Stimulated activated naive CD8-positive, alpha-beta T cell treated with anti-CD3 and anti-CD28 coated beads, Interleukin-15, amount 100 ng/mL, for 72 hours (primary cell): ENCODE data around the gene PHC1.

Experiments used
- ATAC-seq: fragments of 150-1000 bp; cut with Tn5 transposase; 2 replicates; pipeline ENCODE4 v1.10.0; 2021; ENCODE audit warnings: mild to moderate bottlenecking, moderate library complexity
- DNase-seq, 2 donors: peaks; one replicate each; pipeline ENCODE4 v3.0.0; 2021 to 2022
- H3K27ac Mint-ChIP-seq, 2 donors: one replicate each; pipeline ENCODE4 v1.8.0; 2022; ENCODE audit warnings: mild to moderate bottlenecking in 2 of 2, mixed read lengths in 2 of 2, moderate library complexity in 2 of 2
- H3K27me3 Mint-ChIP-seq: one replicate; pipeline ENCODE4 v1.8.0; 2022; ENCODE audit warnings: mixed read lengths
- H3K4me1 Mint-ChIP-seq: one replicate; pipeline ENCODE4 v1.8.0; 2022; ENCODE audit warnings: mild to moderate bottlenecking, mixed read lengths
- H3K4me3 Mint-ChIP-seq, 2 donors: one replicate each; pipeline ENCODE4 v1.8.0; 2022; ENCODE audit warnings: mild to moderate bottlenecking in 2 of 2, mixed read lengths in 2 of 2, moderate library complexity in 1 of 2
- H3K9me3 Mint-ChIP-seq, 2 donors: one replicate each; pipeline ENCODE4 v1.8.0; 2022; ENCODE audit warnings: mixed read lengths in 2 of 2

PHC1 gene

GRCh38 chr12:8953773-8954402 lies 39.6 kb downstream of the PHC1 start:
- H3K4me1 Mint-ChIP-seq, result peaks cover 58% of the 10 kb centered on the region

DNA sequence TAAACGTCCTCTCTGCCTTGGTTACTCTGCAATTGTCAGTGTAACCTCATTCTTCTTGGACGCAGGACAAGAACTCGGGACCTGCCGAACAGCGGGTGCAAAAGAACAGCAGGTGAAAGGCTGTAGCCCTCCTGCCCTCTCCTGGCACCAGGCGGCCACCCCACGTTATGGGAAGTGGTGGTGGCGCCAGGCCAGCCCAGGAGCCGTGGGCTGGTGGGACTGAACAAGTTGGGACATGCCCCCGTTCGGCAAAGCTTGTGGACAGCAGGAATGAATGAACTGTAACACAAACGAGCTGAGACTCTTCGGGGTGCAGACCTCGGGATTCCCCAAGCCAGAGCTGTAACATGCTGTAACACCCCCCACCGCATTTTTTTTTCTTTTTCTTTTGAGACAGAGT lies 41.8 kb downstream of the PHC1 start:
- Mint-ChIP-seq H3K27me3 (no peaks in the 10 kb centered on the region), H3K9me3 (peaks cover 8 to 11% of the 10 kb centered on the region in 2 donors), H3K4me1 (peaks cover 78% of the 10 kb centered on the region), H3K4me3 (no peak overlapping the region), H3K27ac (no peak overlapping the region)
- DNase-seq (no peak), ATAC-seq (no peak)

More at GRCh38 chr12:8953773-8954402, 39.6 kb downstream of the PHC1 start:
- ATAC-seq (no peak), DNase-seq (peak in 1 of 2 donors; percentile 19)
- H3K9me3 Mint-ChIP-seq, result peaks cover 8 to 11% of the 10 kb centered on the region in 2 donors
- H3K27ac Mint-ChIP-seq, result peak overlapping the region; percentile 74 to 94
- peak overlapping the region; percentile 54 to 60 for H3K4me3 Mint-ChIP-seq
- no peaks in the 10 kb centered on the region for H3K27me3 Mint-ChIP-seq

DNA sequence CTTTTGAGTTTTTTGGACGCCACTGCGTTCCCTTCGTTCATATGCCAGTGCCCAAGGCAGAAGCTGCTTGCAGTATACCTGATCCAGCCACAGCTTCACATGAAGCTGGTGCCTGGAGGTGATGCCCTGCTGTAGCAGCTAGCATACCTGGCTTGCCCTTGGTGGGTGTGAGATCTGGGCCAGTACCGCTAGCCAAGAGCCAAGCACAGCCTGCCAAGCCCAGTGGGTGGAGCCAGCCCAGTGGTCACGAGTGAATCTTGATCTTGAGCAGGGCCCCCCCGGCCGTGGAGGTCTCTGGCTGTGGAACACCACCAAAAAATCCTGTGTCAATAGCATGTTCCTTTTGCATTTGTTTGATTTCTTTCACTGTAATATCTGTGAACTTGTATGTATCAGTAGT lies 42.5 kb downstream of the PHC1 start:
- no peak for ATAC-seq
- no peak for DNase-seq
- Mint-ChIP-seq H3K4me1 (peaks cover 73% of the 10 kb centered on the region), H3K27me3 (no peaks in the 10 kb centered on the region), H3K27ac (no peak overlapping the region), H3K9me3 (peaks cover 8 to 12% of the 10 kb centered on the region in 2 donors), H3K4me3 (no peak overlapping the region)

DNA sequence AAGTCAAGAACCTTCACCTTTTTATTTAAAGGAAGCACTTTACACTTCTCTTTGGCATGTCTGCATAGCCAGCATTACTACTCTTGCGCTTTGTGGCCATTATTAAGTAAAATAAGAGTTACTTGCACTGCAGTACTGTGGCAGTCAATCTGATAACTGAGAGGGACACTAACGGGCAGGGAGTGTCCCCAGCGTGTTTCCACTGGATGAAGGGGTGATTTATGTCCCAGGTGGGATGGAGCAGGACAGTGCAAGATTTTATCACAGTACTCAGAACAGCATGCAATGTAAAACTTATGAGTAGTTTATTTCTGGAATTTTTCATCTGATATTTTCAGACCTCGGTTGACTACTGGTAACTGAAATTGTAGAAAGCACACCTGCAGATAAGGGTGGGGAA lies 43.3 kb downstream of the PHC1 start:
- DNase-seq (no peak), ATAC-seq (no peak)
- peaks cover 73% of the 10 kb centered on the region for H3K4me1 Mint-ChIP-seq
- peaks cover 16% of the 10 kb centered on the region in 2 donors for H3K9me3 Mint-ChIP-seq
- no peaks in the 10 kb centered on the region for H3K27me3 Mint-ChIP-seq
- H3K27ac Mint-ChIP-seq, result no peak overlapping the region
- no peak overlapping the region for H3K4me3 Mint-ChIP-seq

- no peak for ATAC-seq
- no peaks in the 10 kb centered on the region for H3K27me3 Mint-ChIP-seq
- H3K4me3 Mint-ChIP-seq, result no peak overlapping the region
- H3K27ac Mint-ChIP-seq, result no peak overlapping the region
- peaks cover 68% of the 10 kb centered on the region for H3K4me1 Mint-ChIP-seq
- peaks cover 11 to 14% of the 10 kb centered on the region in 2 donors for H3K9me3 Mint-ChIP-seq
- no peak for DNase-seq
These were observed 43.8 kb downstream of the PHC1 start for GRCh38 chr12:8958066-8958465.

- H3K9me3 Mint-ChIP-seq, result peaks cover 11 to 16% of the 10 kb centered on the region in 2 donors
- H3K27me3 Mint-ChIP-seq, result no peaks in the 10 kb centered on the region
- H3K4me1 Mint-ChIP-seq, result peaks cover 52% of the 10 kb centered on the region
- ATAC-seq, result no peak
- H3K27ac Mint-ChIP-seq, result peak overlapping the region in 1 of 2 donors; percentile 10
- DNase-seq, result no peak
- peak overlapping the region in 1 of 2 donors; percentile 3 for H3K4me3 Mint-ChIP-seq
These were observed 45.9 kb downstream of the PHC1 start for GRCh38 chr12:8960176-8960575.

DNA sequence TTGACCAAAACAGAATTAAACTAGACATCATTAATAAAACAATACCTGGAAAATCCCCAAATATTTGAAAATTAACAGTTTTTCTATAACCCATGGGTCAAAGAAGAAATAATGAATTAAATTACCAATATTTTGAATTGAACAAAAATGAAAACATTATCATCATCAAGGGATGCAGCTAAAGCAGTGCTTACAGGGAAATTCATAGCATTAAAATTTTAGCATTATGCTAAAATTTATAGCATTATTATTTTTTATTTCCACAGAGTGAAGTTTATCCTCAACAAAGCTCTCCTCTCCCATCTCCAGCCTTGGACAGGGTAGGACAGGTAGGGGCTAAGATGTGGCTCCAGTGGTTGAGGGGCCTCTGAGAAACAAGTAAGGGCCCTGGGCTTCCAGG lies 54.5 kb downstream of the PHC1 start:
- no peaks in the 10 kb centered on the region for H3K27me3 Mint-ChIP-seq
- peaks cover 14 to 26% of the 10 kb centered on the region in 2 donors for H3K9me3 Mint-ChIP-seq
- ATAC-seq (no peak), DNase-seq (no peak)
- H3K4me3 Mint-ChIP-seq, result no peak overlapping the region
- no peak overlapping the region for H3K27ac Mint-ChIP-seq
- peaks cover 7% of the 10 kb centered on the region for H3K4me1 Mint-ChIP-seq

- DNase-seq, result no peak
- Mint-ChIP-seq H3K27ac (no peak overlapping the region), H3K9me3 (peaks cover 8 to 32% of the 10 kb centered on the region in 2 donors), H3K4me1 (peaks cover 7% of the 10 kb centered on the region), H3K4me3 (no peak overlapping the region), H3K27me3 (no peaks in the 10 kb centered on the region)
- no peak for ATAC-seq
These were observed 55.6 kb downstream of the PHC1 start for GRCh38 chr12:8969861-8970411.

- peaks cover 7% of the 10 kb centered on the region for H3K4me1 Mint-ChIP-seq
- H3K9me3 Mint-ChIP-seq, result peaks cover 8 to 32% of the 10 kb centered on the region in 2 donors
- H3K27ac Mint-ChIP-seq, result no peak overlapping the region
- DNase-seq (no peak), ATAC-seq (no peak)
- H3K27me3 Mint-ChIP-seq, result no peaks in the 10 kb centered on the region
- no peak overlapping the region for H3K4me3 Mint-ChIP-seq
These were observed 56.1 kb downstream of the PHC1 start for GRCh38 chr12:8970432-8970831.

DNA sequence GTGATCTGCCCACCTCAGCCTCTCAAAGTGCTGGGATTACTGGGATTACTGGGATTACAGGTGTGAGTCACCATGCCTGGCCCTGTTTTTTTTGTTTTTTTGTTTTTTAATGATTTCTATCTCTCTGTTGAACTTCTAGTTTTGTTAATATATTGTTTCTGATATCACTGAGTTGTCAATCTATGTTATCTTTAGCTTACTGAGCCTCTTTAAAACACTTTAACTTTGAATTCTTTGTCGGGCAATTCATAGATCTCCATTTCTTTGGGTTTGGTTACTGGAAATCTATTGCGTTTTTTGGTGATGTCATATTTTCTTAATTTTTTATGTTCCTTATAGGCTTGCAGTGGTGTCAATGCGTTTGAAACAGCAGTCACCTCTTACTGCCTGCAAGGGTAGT lies 65.8 kb downstream of the PHC1 start:
- H3K27me3 Mint-ChIP-seq, result no peaks in the 10 kb centered on the region
- H3K9me3 Mint-ChIP-seq, result peaks cover 11 to 18% of the 10 kb centered on the region in 2 donors
- H3K27ac Mint-ChIP-seq, result no peak overlapping the region
- peaks cover 5% of the 10 kb centered on the region for H3K4me1 Mint-ChIP-seq
- no peak for DNase-seq
- no peak for ATAC-seq
- H3K4me3 Mint-ChIP-seq, result no peak overlapping the region

DNA sequence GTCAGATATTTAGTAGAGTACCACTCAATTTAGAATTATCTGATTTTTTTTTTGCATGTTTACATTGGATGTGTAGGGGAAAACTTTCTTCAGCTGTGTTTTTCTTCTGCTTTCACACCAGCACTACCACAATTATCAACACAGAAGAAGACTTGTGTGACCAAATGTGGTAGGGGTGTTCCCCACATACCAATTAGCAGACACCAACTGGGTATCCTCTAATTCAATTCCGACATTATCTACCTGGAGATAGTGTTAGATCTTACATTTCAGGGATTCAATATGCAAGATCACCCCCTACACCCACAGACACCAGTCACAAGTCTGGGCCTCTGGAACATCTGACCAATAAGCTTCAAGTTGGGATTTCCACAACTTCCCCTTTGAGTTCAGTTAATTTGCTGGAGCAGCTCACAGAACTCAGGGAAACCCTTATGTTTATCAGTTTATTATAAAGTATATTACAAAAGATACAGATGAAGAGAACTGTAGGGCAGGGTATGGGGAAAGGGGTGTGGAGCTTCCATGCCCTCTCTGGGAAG lies 71.0 kb downstream of the PHC1 start:
- peaks cover 53% of the 10 kb centered on the region for H3K4me1 Mint-ChIP-seq
- peaks cover under 1 to 7% of the 10 kb centered on the region in 2 donors for H3K9me3 Mint-ChIP-seq
- ATAC-seq (no peak), DNase-seq (no peak)
- H3K27me3 Mint-ChIP-seq, result no peaks in the 10 kb centered on the region
- H3K4me3 Mint-ChIP-seq, result no peak overlapping the region
- H3K27ac Mint-ChIP-seq, result peak overlapping the region in 1 of 2 donors; percentile 16

DNA sequence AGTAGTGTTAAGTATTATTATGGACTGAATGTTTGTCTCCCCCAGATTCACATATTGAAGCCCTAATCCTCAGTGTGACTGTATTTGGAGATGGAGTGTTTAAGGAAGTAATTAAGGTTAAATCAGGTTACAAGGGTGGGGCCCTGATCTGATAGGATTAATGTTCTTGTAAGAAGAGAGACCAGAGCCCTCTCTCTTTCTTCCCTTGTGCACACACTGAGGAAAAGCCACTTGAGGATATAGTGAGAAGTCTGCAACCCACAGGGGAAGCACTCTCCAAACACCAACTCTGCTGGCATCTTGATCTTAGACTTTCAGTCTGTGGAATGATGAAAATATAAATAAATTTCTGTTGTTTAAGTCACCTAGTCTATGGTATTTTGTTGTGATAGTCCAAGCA lies 72.9 kb downstream of the PHC1 start:
- Mint-ChIP-seq H3K27ac (no peak overlapping the region), H3K9me3 (no peaks in the 10 kb centered on the region), H3K4me3 (no peak overlapping the region), H3K27me3 (no peaks in the 10 kb centered on the region), H3K4me1 (peaks cover 59% of the 10 kb centered on the region)
- ATAC-seq (no peak), DNase-seq (no peak)

- H3K27ac Mint-ChIP-seq, result no peak overlapping the region
- H3K4me1 Mint-ChIP-seq, result peaks cover 63% of the 10 kb centered on the region
- H3K9me3 Mint-ChIP-seq, result no peaks in the 10 kb centered on the region
- no peaks in the 10 kb centered on the region for H3K27me3 Mint-ChIP-seq
- peak; percentile 44 for ATAC-seq
- H3K4me3 Mint-ChIP-seq, result peak overlapping the region in 1 of 2 donors; percentile 2
- DNase-seq, result no peak
These were observed 73.4 kb downstream of the PHC1 start for GRCh38 chr12:8987685-8988084.

- Mint-ChIP-seq H3K9me3 (no peaks in the 10 kb centered on the region), H3K27ac (peak within 1 kb of the TSS in 1 of 2 donors; percentile 63), H3K27me3 (no peaks in the 10 kb centered on the region), H3K4me1 (peaks cover 64% of the 10 kb centered on the region), H3K4me3 (peak within 1 kb of the TSS; percentile 17 to 53)
- peak in 1 of 2 donors; percentile 43 for DNase-seq
- ATAC-seq, result peak; percentile 88
These were observed 75.1 kb downstream of the PHC1 start, which contains the start of gene KLRG1 for GRCh38 chr12:8989413-8989812. TSS of gene KLRG1 (plus strand) at chr12:8989546. CDS start at chr12:8989636, 90 bp downstream.
